Liver (tissue), 9 donors: Measurements from ENCODE around the gene ARAP1. TPM values are rescaled to one million over a fixed set of nuclear protein-coding genes. Genes with fewer than 3 reads are reported as not detected.

Source experiments
- DNase-seq: peaks from one replicate; pipeline ENCODE4 v3.0.0-alpha.2; 2017; ENCODE audit warnings: low spot score
- H3K27ac ChIP-seq, 2 donors: one replicate each; pipeline ENCODE4 v1.7.0; 2013; ENCODE audit warnings: inconsistent platforms in 2 of 2, low read length in 2 of 2, control low read depth in 1 of 2, low read depth in 1 of 2, mild to moderate bottlenecking in 1 of 2
- H3K27me3 ChIP-seq, 4 donors: one replicate each; pipeline versions ENCODE4 v1.6.1 to v1.7.0; 2013; ENCODE audit warnings: low read length in 3 of 4, inconsistent platforms in 1 of 4, mild to moderate bottlenecking in 1 of 4, moderate library complexity in 1 of 4; ENCODE audit not compliant: control insufficient read depth in 4 of 4, insufficient read depth in 4 of 4
- H3K36me3 ChIP-seq, 4 donors: one replicate each; pipeline versions ENCODE4 v1.6.1 to v1.7.0; 2013; ENCODE audit warnings: low read length in 3 of 4, mild to moderate bottlenecking in 3 of 4, low read depth in 1 of 4, moderate library complexity in 1 of 4; ENCODE audit not compliant: control insufficient read depth in 4 of 4, insufficient read depth in 3 of 4
- H3K4me1 ChIP-seq, 4 donors: one replicate each; pipeline versions ENCODE4 v1.6.1 to v1.7.0; 2013; ENCODE audit warnings: low read length in 3 of 4, mild to moderate bottlenecking in 3 of 4, moderate library complexity in 1 of 4; ENCODE audit not compliant: control insufficient read depth in 4 of 4, insufficient read depth in 4 of 4
- H3K4me3 ChIP-seq, 3 donors: one replicate each; pipeline versions ENCODE4 v1.6.1 to v1.7.0; 2013; ENCODE audit warnings: low read length in 3 of 3, control low read depth in 1 of 3, low read depth in 1 of 3, mild to moderate bottlenecking in 1 of 3
- H3K9ac ChIP-seq, 2 donors: one replicate each; pipeline ENCODE4 v1.7.0; 2013; ENCODE audit warnings: low read length in 2 of 2, mild to moderate bottlenecking in 2 of 2, moderate library complexity in 2 of 2, control low read depth in 1 of 2, low read depth in 1 of 2
- H3K9me3 ChIP-seq, 4 donors: one replicate each; pipeline versions ENCODE4 v1.6.1 to v1.7.0; 2013; ENCODE audit warnings: low read length in 3 of 4; ENCODE audit not compliant: control insufficient read depth in 4 of 4
- ATF3 ChIP-seq: IDR thresholded peaks from 2 replicates; pipeline ENCODE4 v1.6.1; 2016; ENCODE audit warnings: antibody characterized with exemption
- CTCF ChIP-seq: fragments of 150-350 bp; IDR thresholded peaks from 2 replicates; pipeline ENCODE4 v1.5.1; 2017; ENCODE audit warnings: improper control_type of control experiment, low read depth, low read length; ENCODE audit not compliant: missing input control
- EGR1 ChIP-seq, 2 donors: IDR thresholded peaks; 2 replicates each; pipeline ENCODE4 v1.6.1; 2016 to 2018; ENCODE audit warnings: antibody characterized with exemption in 2 of 2, low read depth in 2 of 2
- FOXA1 ChIP-seq: IDR thresholded peaks from 2 replicates; pipeline ENCODE4 v1.6.1; 2016; ENCODE audit warnings: antibody characterized with exemption
- FOXA2 ChIP-seq: IDR thresholded peaks from 2 replicates; pipeline ENCODE4 v1.6.1; 2016; ENCODE audit warnings: antibody characterized with exemption
- GABPA ChIP-seq, 2 donors: IDR thresholded peaks in 1 of 2; conservative IDR thresholded peaks in 1 of 2; 2 replicates each; pipeline ENCODE4 v1.6.1; 2016; ENCODE audit warnings: antibody characterized with exemption in 2 of 2, mild to moderate bottlenecking in 1 of 2, moderate library complexity in 1 of 2
- HNF4A ChIP-seq, 2 donors: conservative IDR thresholded peaks; 2 replicates each; pipeline ENCODE4 v1.6.1; 2016; ENCODE audit warnings: antibody characterized with exemption in 2 of 2, mild to moderate bottlenecking in 2 of 2
- HNF4G ChIP-seq: IDR thresholded peaks from 2 replicates; pipeline ENCODE4 v1.6.1; 2016; ENCODE audit warnings: antibody characterized with exemption
- JUND ChIP-seq, 2 donors: IDR thresholded peaks; 2 replicates each; pipeline ENCODE4 v1.6.1; 2016; ENCODE audit warnings: antibody characterized with exemption in 2 of 2
- MAX ChIP-seq: IDR thresholded peaks from 2 replicates; pipeline ENCODE4 v1.6.1; 2016; ENCODE audit warnings: antibody characterized with exemption
- NR2F2 ChIP-seq: IDR thresholded peaks from 2 replicates; pipeline ENCODE4 v1.6.1; 2016; ENCODE audit warnings: antibody characterized with exemption
- RAD21 ChIP-seq, 2 donors: IDR thresholded peaks; 2 replicates each; pipeline ENCODE4 v1.6.1; 2016; ENCODE audit warnings: antibody characterized with exemption in 2 of 2, mild to moderate bottlenecking in 2 of 2
- REST ChIP-seq: IDR thresholded peaks from 2 replicates; pipeline ENCODE4 v1.6.1; 2016; ENCODE audit warnings: antibody characterized with exemption, mild to moderate bottlenecking
- RXRA ChIP-seq, 2 donors: IDR thresholded peaks; 2 replicates each; pipeline ENCODE4 v1.6.1; 2017 to 2018; ENCODE audit warnings: antibody characterized with exemption in 2 of 2, mild to moderate bottlenecking in 1 of 2
- SP1 ChIP-seq: IDR thresholded peaks from 2 replicates; pipeline ENCODE4 v1.6.1; 2018; ENCODE audit warnings: antibody characterized with exemption, mild to moderate bottlenecking
- TAF1 ChIP-seq: conservative IDR thresholded peaks from 2 replicates; pipeline ENCODE4 v1.6.1; 2016; ENCODE audit warnings: antibody characterized with exemption, mild to moderate bottlenecking
- YY1 ChIP-seq: IDR thresholded peaks from 2 replicates; pipeline ENCODE4 v1.6.1; 2016; ENCODE audit warnings: antibody characterized with exemption, mild to moderate bottlenecking
- ZBTB33 ChIP-seq: IDR thresholded peaks from 2 replicates; pipeline ENCODE4 v1.6.1; 2016; ENCODE audit warnings: antibody characterized with exemption
- WGBS: extraction: QIAGEN DNeasy Blood & Tissue Kit; methylation state at CpG from one replicate; pipeline ENCODE4 v1.1.7; 2013; 5-methylcytosine and 5-hydroxymethylcytosine counted together
- polyA plus RNA-seq, 2 donors: library from polyadenylated mRNA; stranded (reverse) in 1 of 2; unstranded in 1 of 2; fragments of 200-250 nt in 1 of 2; fragments of >200 nt in 1 of 2; fragmentation: Nextera tagmentation in 1 of 2; extraction: Ambion mirVana in 1 of 2; gene quantifications; one replicate each; pipeline versions ENCODE4 v1.2.1 to v1.2.3, GENCODE V29; 2013 to 2015
- total RNA-seq, 2 donors: library from RNA; depleted of rRNA; stranded (reverse); fragments of >200 nt; gene quantifications; one replicate each; pipeline ENCODE4 v1.2.3, GENCODE V29; 2014
- donor health status: healthy.
- donor health status: healthy.
- donor health status: healthy.
- donor health status: healthy.
- donor health status: healthy.

ARAP1 gene
- total and polyA plus RNA-seq, 4 donors, result 14.4 to 77.8 (median 43.5) TPM

- peaks cover 0 to 6% (median 1%) of the 10 kb centered on the region in 4 donors for H3K4me1 ChIP-seq
- no peak overlapping the region for H3K9ac ChIP-seq
- no peak for DNase-seq
- no peak overlapping the region for H3K27ac ChIP-seq
- peaks cover 0 to 4% (median 1%) of the 10 kb centered on the region in 4 donors for H3K27me3 ChIP-seq
- TF ChIP-seq TAF1 (no peak), MAX (no peak), SP1 (no peak), FOXA2 (no peak), FOXA1 (no peak), HNF4A (conservative IDR thresholded peaks at IDR 0.05) (no peak), CTCF (no peak), YY1 (no peak), EGR1 (IDR thresholded peaks at IDR 0.05; ENCODE audit: low read depth in 2 of 2) (no peak), HNF4G (no peak), JUND (IDR thresholded peaks at IDR 0.05) (no peak), RAD21 (IDR thresholded peaks at IDR 0.05) (no peak), RXRA (IDR thresholded peaks at IDR 0.05) (no peak), GABPA (IDR thresholded peaks at IDR 0.05 in 1 of 2, conservative IDR thresholded peaks at IDR 0.05 in 1 of 2) (no peak), ZBTB33 (no peak), NR2F2 (no peak), REST (no peak), ATF3 (no peak)
- no peaks in the 10 kb centered on the region for H3K9me3 ChIP-seq
- peaks cover 0 to 10% (median under 1%) of the 10 kb centered on the region in 4 donors for H3K36me3 ChIP-seq
- H3K4me3 ChIP-seq, result no peak overlapping the region
- 65% methylated on average over 6 of the region's 6 CpGs for WGBS
These were observed 71.5 kb downstream of the ARAP1 start for GRCh38 chr11:72680624-72681158.
